Measurements from ENCODE around the gene FASTK.
"Not testable (repeated sequence)": the region's sequence is repeated elsewhere in the genome, so short reads cannot be mapped to it uniquely, and the experiment has no call there.

DNA sequence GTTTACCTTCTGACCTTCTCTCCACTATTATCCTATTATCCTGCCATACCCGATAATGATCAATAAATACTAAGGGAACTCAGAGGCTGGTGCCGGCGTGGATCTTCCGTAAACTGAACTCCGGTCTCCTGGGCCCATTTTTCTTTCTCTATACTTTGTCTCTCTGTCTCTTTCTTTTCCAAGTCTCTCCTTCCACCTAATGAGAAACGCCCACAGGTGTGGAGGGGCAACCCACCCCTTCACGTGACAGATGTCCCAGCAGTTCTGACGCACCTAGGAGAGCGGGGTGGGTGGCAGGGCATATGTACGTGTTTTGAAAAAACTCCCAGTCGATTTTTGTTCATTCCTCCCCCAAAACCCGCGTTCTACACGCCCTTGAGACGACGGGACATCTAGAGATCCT lies 52.9 kb downstream of the FASTK start:
- TF ChIP-seq, protein P1, sequence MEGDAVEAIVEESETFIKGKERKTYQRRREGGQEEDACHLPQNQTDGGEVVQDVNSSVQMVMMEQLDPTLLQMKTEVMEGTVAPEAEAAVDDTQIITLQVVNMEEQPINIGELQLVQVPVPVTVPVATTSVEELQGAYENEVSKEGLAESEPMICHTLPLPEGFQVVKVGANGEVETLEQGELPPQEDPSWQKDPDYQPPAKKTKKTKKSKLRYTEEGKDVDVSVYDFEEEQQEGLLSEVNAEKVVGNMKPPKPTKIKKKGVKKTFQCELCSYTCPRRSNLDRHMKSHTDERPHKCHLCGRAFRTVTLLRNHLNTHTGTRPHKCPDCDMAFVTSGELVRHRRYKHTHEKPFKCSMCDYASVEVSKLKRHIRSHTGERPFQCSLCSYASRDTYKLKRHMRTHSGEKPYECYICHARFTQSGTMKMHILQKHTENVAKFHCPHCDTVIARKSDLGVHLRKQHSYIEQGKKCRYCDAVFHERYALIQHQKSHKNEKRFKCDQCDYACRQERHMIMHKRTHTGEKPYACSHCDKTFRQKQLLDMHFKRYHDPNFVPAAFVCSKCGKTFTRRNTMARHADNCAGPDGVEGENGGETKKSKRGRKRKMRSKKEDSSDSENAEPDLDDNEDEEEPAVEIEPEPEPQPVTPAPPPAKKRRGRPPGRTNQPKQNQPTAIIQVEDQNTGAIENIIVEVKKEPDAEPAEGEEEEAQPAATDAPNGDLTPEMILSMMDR (conservative IDR thresholded peaks at IDR 0.05): not testable (repeated sequence)
- TF ChIP-seq ZFX (IDR thresholded peaks at IDR 0.05): not testable (repeated sequence)
